GM19099 (cell line): ENCODE data around the gene RADX.

Experiments used
- POLR2A ChIP-seq: IDR thresholded peaks from 3 replicates; pipeline ENCODE4 v1.6.1; 2011; ENCODE audit warnings: low read depth; ENCODE audit not compliant: insufficient read length; ENCODE audit errors: extremely low read depth

Gene RADX

GRCh38 chrX:106649523-106650428, 38.0 kb downstream of the RADX start:
- TF ChIP-seq POLR2A, result no peak

GRCh38 chrX:106670631-106671030, 58.9 kb downstream of the RADX start:
- TF ChIP-seq POLR2A, result no peak

- no peak for TF ChIP-seq POLR2A
These were observed 60.7 kb downstream of the RADX start for GRCh38 chrX:106672527-106672926.

- TF ChIP-seq POLR2A, result no peak
These were observed 68.9 kb downstream of the RADX start for GRCh38 chrX:106680716-106681115.

- no peak for TF ChIP-seq POLR2A
These were observed 72.4 kb downstream of the RADX start for GRCh38 chrX:106684207-106684606.

- TF ChIP-seq POLR2A, result no peak
These were observed 80.8 kb downstream of the RADX start for GRCh38 chrX:106692425-106693065.

- TF ChIP-seq POLR2A, result no peak
These were observed 84.7 kb downstream of the RADX start for GRCh38 chrX:106696502-106696901.

GRCh38 chrX:106698693-106699092, 86.9 kb downstream of the RADX start:
- TF ChIP-seq POLR2A, result no peak

- no peak for TF ChIP-seq POLR2A
These were observed 90.9 kb downstream of the RADX start for GRCh38 chrX:106702636-106703035.

GRCh38 chrX:106706466-106706865, 94.7 kb downstream of the RADX start:
- TF ChIP-seq POLR2A, result no peak

GRCh38 chrX:106707771-106708454, 96.1 kb downstream of the RADX start:
- TF ChIP-seq POLR2A, result no peak

- TF ChIP-seq POLR2A, result no peak
These were observed 99.0 kb downstream of the RADX start for GRCh38 chrX:106710771-106711170.

- no peak for TF ChIP-seq POLR2A
These were observed 99.6 kb downstream of the RADX start for GRCh38 chrX:106711375-106711774.

GRCh38 chrX:106716004-106716403, 104.2 kb downstream of the RADX start:
- no peak for TF ChIP-seq POLR2A

GRCh38 chrX:106716463-106716862, 104.7 kb downstream of the RADX start:
- no peak for TF ChIP-seq POLR2A
